Measurements from ENCODE around the gene TMEM255B. TPM values are rescaled to one million over a fixed set of nuclear protein-coding genes. Genes with fewer than 3 reads are reported as not detected.

The TMEM255B gene
- total RNA-seq, 6 donors from 2014 or later = 1.4 to 39.0 (median 13.8) TPM

- Histone ChIP-seq H3K27ac (no peak overlapping the region), H3K36me3 (no peaks in the 10 kb centered on the region), H3K9me3 (no peaks in the 10 kb centered on the region), H3K4me3 (no peak overlapping the region), H3K27me3 (no peaks in the 10 kb centered on the region), H3K4me1 (no peaks in the 10 kb centered on the region)
- no peak for TF ChIP-seq POLR2AphosphoS5 (IDR thresholded peaks at IDR 0.05)
- 90% methylated on average over 24 to 26 of the region's 26 CpGs for WGBS, 2 donors
- DNase-seq = no peak
- ATAC-seq (ENCODE audit: low FRiP score in 2 of 2) = no peak
Measured at GRCh38 chr13:113735194-113735593, 23.8 kb upstream of the TMEM255B start.

- TF ChIP-seq POLR2AphosphoS5 (IDR thresholded peaks at IDR 0.05) (no peak), CTCF (IDR thresholded peaks at IDR 0.05) (no peak), POLR2A (IDR thresholded peaks at IDR 0.05) (no peak), EP300 (IDR thresholded peaks at IDR 0.05) (no peak)
- Histone ChIP-seq H3K4me1 (peaks cover 0 to 2% (median 0%) of the 10 kb centered on the region in 4 donors), H3K27ac (no peak overlapping the region), H3K4me3 (no peak overlapping the region), H3K9me3 (no peaks in the 10 kb centered on the region), H3K27me3 (no peaks in the 10 kb centered on the region), H3K36me3 (no peaks in the 10 kb centered on the region)
- DNase-seq (no peak), ATAC-seq (ENCODE audit: low FRiP score in 2 of 2) (no peak)
- WGBS, 2 donors = 89 to 96% methylated on average over 3 to 10 of the region's 14 CpGs
Measured at GRCh38 chr13:113735750-113736149, 23.3 kb upstream of the TMEM255B start.

GRCh38 chr13:113736258-113736731 lies 22.7 kb upstream of the TMEM255B start:
- ATAC-seq (ENCODE audit: low FRiP score in 2 of 2) (no peak), DNase-seq (no peak)
- Histone ChIP-seq H3K36me3 (no peaks in the 10 kb centered on the region), H3K9me3 (no peaks in the 10 kb centered on the region), H3K4me1 (peaks cover 0 to 8% (median 0%) of the 10 kb centered on the region in 4 donors), H3K4me3 (no peak overlapping the region), H3K27me3 (no peaks in the 10 kb centered on the region), H3K27ac (no peak overlapping the region)
- no peak for TF ChIP-seq POLR2A (IDR thresholded peaks at IDR 0.05)
- no peak for TF ChIP-seq CTCF (IDR thresholded peaks at IDR 0.05)
- no peak for TF ChIP-seq EP300 (IDR thresholded peaks at IDR 0.05)
- no peak for TF ChIP-seq POLR2AphosphoS5 (IDR thresholded peaks at IDR 0.05)
- 63 to 66% methylated on average over 7 to 10 of the region's 10 CpGs for WGBS, 2 donors

- H3K9me3 ChIP-seq = no peaks in the 10 kb centered on the region
- WGBS, 2 donors = 68 to 81% methylated on average over 5 of the region's 5 CpGs
- no peak overlapping the region for H3K4me3 ChIP-seq
- no peak overlapping the region for H3K27ac ChIP-seq
- H3K27me3 ChIP-seq = no peaks in the 10 kb centered on the region
- peaks cover 6 to 20% (median 9%) of the 10 kb centered on the region in 4 donors for H3K4me1 ChIP-seq
- TF ChIP-seq CTCF (IDR thresholded peaks at IDR 0.05) (no peak), EP300 (IDR thresholded peaks at IDR 0.05) (no peak), POLR2A (IDR thresholded peaks at IDR 0.05) (no peak), POLR2AphosphoS5 (IDR thresholded peaks at IDR 0.05) (no peak)
- DNase-seq (no peak), ATAC-seq (ENCODE audit: low FRiP score in 2 of 2) (no peak)
- H3K36me3 ChIP-seq = no peaks in the 10 kb centered on the region
Measured at GRCh38 chr13:113737803-113738202, 21.2 kb upstream of the TMEM255B start.

GRCh38 chr13:113739527-113740285 lies 19.3 kb upstream of the TMEM255B start:
- TF ChIP-seq POLR2A (IDR thresholded peaks at IDR 0.05) = no peak
- no peak for TF ChIP-seq POLR2AphosphoS5 (IDR thresholded peaks at IDR 0.05)
- no peak for TF ChIP-seq CTCF (IDR thresholded peaks at IDR 0.05)
- TF ChIP-seq EP300 (IDR thresholded peaks at IDR 0.05) = no peak
- Histone ChIP-seq H3K4me3 (no peak overlapping the region), H3K36me3 (no peaks in the 10 kb centered on the region), H3K27ac (no peak overlapping the region), H3K9me3 (no peaks in the 10 kb centered on the region), H3K4me1 (peaks cover 6 to 20% (median 9%) of the 10 kb centered on the region in 4 donors), H3K27me3 (no peaks in the 10 kb centered on the region)
- no peak for DNase-seq
- no peak for ATAC-seq (ENCODE audit: low FRiP score in 2 of 2)
- 76 to 84% methylated on average over 5 to 22 of the region's 22 CpGs for WGBS, 2 donors

All from upper lobe of left lung (tissue), 6 donors.